AG10803 (cell line): ENCODE measurements around the gene NMT1.
A peak's percentile ranks its signal among the peaks of the same experiment; 100 is the strongest.

Experiments
- DNase-seq: peaks from one replicate; pipeline ENCODE4 v3.0.0; 2010; ENCODE audit warnings: low read depth
- H3K4me3 ChIP-seq: 2 replicates; pipeline ENCODE4 v1.5.1; 2011; ENCODE audit warnings: mild to moderate bottlenecking, low read length, control low read depth
- CTCF ChIP-seq: conservative IDR thresholded peaks from 2 replicates; pipeline ENCODE4 v1.5.1; 2011; ENCODE audit warnings: mild to moderate bottlenecking, low read length, control low read depth, inconsistent platforms

NMT1 gene

DNA sequence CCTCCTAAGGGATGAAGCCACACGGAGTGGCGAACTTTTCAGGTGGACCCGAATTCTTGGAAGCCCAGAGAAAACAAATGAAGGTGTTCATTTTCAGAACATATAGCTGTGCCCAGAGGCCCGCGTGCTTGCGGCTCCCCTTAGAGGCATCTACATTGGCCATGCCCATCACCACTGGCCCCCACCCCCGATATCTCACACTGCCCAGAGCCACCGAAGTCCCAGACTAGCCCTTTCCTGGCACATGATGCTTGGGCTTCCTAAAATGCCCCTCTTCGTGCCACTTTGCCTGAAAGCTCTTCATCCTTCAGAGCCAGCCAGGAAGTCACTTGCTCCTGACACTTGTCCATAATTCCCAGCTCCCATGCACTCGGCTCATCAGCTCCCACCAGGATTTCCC, 85.0 kb downstream of the NMT1 start:
- no peak for TF ChIP-seq CTCF
- H3K4me3 ChIP-seq: no peak overlapping the region
- no peak for DNase-seq

- no peak for TF ChIP-seq CTCF
- H3K4me3 ChIP-seq: peak overlapping the region; percentile 80
- no peak for DNase-seq
Measured at GRCh38 chr17:45146592-45146889, 85.4 kb downstream of the NMT1 start.

GRCh38 chr17:45146890-45147580, 85.9 kb downstream of the NMT1 start:
- peak overlapping the region; percentile 80 for H3K4me3 ChIP-seq
- no peak for TF ChIP-seq CTCF
- DNase-seq: peak; percentile 75

DNA sequence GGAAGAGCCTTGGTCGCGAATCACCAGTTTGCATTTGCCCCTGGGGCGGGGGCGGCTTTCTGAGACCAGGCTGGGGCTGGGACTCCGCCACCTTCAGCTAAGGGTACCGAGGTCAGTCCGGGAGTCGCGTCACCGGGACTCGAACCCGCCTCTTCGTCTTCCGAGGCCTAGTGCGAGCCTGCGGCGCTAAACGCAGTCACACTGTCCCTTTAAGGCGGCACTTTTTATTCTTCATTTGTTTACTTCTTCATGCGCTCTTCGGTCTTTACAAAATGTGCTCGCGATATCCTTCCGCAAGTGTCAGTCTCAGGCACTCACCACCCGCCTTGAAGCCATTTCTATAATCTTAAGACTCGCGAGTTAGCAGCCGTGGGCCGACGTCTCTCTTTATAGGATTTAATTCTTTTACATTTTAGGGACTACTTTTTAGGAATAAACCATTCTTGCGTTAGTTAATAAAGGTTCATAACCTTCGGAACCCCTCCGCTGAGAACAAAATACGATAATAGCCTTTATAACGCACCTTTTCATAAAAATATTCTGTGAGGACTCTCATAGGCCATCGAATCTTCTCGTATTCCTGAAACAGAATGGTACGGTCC, 86.6 kb downstream of the NMT1 start:
- peak overlapping the region; percentile 80 for H3K4me3 ChIP-seq
- no peak for TF ChIP-seq CTCF
- peak; percentile 97 for DNase-seq

- DNase-seq: peak; percentile 100
- TF ChIP-seq CTCF: no peak
- H3K4me3 ChIP-seq: peak within 1 kb of the TSS; percentile 99
Measured at GRCh38 chr17:45148183-45149036, 87.3 kb downstream of the NMT1 start, which contains the start of gene HEXIM1. HEXIM1 (plus strand) TSS chr17:45148475; CDS start chr17:45149191, 716 bp downstream.

GRCh38 chr17:45149037-45149668, 88.0 kb downstream of the NMT1 start:
- peak; percentile 77 for DNase-seq
- H3K4me3 ChIP-seq: peak overlapping the region; percentile 99
- peak; percentile 90 for TF ChIP-seq CTCF
